Caco-2 (cell line): ENCODE data around the gene TFPT. TPM values are rescaled to one million over a fixed set of nuclear protein-coding genes. Genes with fewer than 3 reads are reported as not detected.

Experiments used
- BruUV-seq: library from RNA; stranded (reverse); fragments of 400-500 nt; replicated peaks from 2 replicates; lab custom pipeline; 2021; lab: Mats Ljungman, UMichigan
- CTCF ChIA-PET: fragments of 300-600 bp; sonication (Branson Sonifier 250); formaldehyde crosslinking; loops from one replicate; lab custom pipeline; 2022; ENCODE audit warnings: antibody characterized with exemption; lab: Charles Lee
- POLR2A ChIA-PET: fragments of 300-600 bp; sonication (Branson Sonifier 250); formaldehyde crosslinking; loops from one replicate; lab custom pipeline; 2022; ENCODE audit warnings: antibody characterized with exemption; lab: Charles Lee
- DNase-seq, 2 experiments: peaks; one replicate each; pipeline versions ENCODE4 v3.0.0 to v3.0.0-alpha.2; 2020 to 2022
- H3K27me3 ChIP-seq: replicated peaks from 2 replicates; pipeline ENCODE4 v1.6.0; 2011; ENCODE audit warnings: low read length; ENCODE audit not compliant: control insufficient read depth, insufficient read depth
- H3K36me3 ChIP-seq: 2 replicates; pipeline ENCODE4 v1.5.1; 2011; ENCODE audit warnings: low read length; ENCODE audit not compliant: control insufficient read depth, insufficient read depth
- H3K4me1 ChIP-seq: fragments of 250-450 bp; sonication (Bioruptor Pico); 2 replicates; pipeline ENCODE4 v1.5.1; 2020; ENCODE audit warnings: mild to moderate bottlenecking
- H3K4me3 ChIP-seq: 2 replicates; pipeline ENCODE4 v1.5.1; 2011; ENCODE audit warnings: low read depth, mild to moderate bottlenecking, control low read depth, low read length
- H3K9me3 ChIP-seq: fragments of 250-450 bp; sonication (Bioruptor Pico); 2 replicates; pipeline ENCODE4 v1.5.1; 2020; ENCODE audit warnings: mild to moderate bottlenecking, moderate library complexity
- H3K27ac Mint-ChIP-seq: one replicate; pipeline ENCODE4 v1.8.0; 2022; ENCODE audit warnings: mixed read lengths; ENCODE audit not compliant: unreplicated experiment
- H3K27me3 Mint-ChIP-seq: one replicate; pipeline ENCODE4 v1.8.0; 2022; ENCODE audit warnings: mixed read lengths; ENCODE audit not compliant: insufficient read depth, unreplicated experiment
- H3K36me3 Mint-ChIP-seq: one replicate; pipeline ENCODE4 v1.8.0; 2022; ENCODE audit warnings: mild to moderate bottlenecking, mixed read lengths; ENCODE audit not compliant: insufficient read depth, unreplicated experiment
- H3K4me1 Mint-ChIP-seq: one replicate; pipeline ENCODE4 v1.8.0; 2022; ENCODE audit warnings: low read depth, mixed read lengths; ENCODE audit not compliant: unreplicated experiment
- H3K4me3 Mint-ChIP-seq: one replicate; pipeline ENCODE4 v1.8.0; 2022; ENCODE audit warnings: mild to moderate bottlenecking, moderate library complexity, mixed read lengths; ENCODE audit not compliant: unreplicated experiment
- H3K9me3 Mint-ChIP-seq: one replicate; pipeline ENCODE4 v1.8.0; 2022; ENCODE audit warnings: mixed read lengths; ENCODE audit not compliant: unreplicated experiment
- CTCF ChIP-seq, 2 experiments: fragments of 200-600 bp in 1 of 2; IDR thresholded peaks; 1 replicate in 1 of 2; 2 replicates in 1 of 2; pipeline versions ENCODE4 v1.5.1 to v1.8.0; 2011 to 2022; ENCODE audit warnings: antibody characterized with exemption in 1 of 2, control low read depth in 1 of 2, inconsistent platforms in 1 of 2, low read depth in 1 of 2, low read length in 1 of 2, mild to moderate bottlenecking in 1 of 2, moderate library complexity in 1 of 2; ENCODE audit not compliant: insufficient read depth in 1 of 2, severe bottlenecking in 1 of 2, unreplicated experiment in 1 of 2
- intact Hi-C: fragments of 100-400 bp; cut with micrococcal nuclease; formaldehyde crosslinking; loops from one replicate; pipeline ENCODE4 v1.10.0; 2022; ENCODE audit not compliant: unreplicated experiment
- total RNA-seq: library from RNA; stranded (reverse); gene quantifications from 2 replicates; pipeline ENCODE4 v1.2.3, GENCODE V29; 2022

Gene TFPT
- total RNA-seq, 1 experiment from 2014 or later: 23.0 TPM

DNA sequence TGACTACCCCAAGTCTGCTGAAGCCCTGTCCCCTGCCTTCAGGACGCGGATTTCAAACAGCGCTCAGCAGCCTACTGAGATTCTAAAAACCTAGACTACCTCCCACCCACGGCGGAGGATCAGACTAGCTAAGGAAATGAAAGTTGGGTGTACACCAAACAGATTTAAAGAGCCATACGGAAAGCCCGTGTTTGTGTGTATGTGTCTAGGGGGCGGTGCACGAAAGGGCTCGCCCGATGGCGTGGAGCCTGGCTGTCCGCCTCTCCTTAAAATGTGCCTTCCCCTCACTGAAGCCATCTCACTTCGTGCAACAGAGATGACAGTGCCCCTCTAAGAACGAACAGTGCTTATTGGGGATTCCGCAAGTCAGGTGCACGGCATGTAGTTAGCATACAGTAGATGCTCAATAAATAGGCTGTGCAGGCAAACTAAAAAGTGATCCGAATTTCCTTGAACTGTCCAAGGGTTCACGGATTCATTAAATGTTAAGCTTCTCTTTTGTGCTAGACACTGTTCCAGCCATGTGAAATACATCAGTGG is 43.4 kb upstream of the TFPT start:
- Mint-ChIP-seq H3K36me3 (peaks cover 76% of the 10 kb centered on the region), H3K27me3 (no peaks in the 10 kb centered on the region), H3K9me3 (no peaks in the 10 kb centered on the region), H3K4me3 (peak overlapping the region; percentile 79), H3K27ac (peak overlapping the region; percentile 87), H3K4me1 (peaks cover 34% of the 10 kb centered on the region)
- no peak for TF ChIP-seq CTCF (IDR thresholded peaks at IDR 0.05; ENCODE audit: insufficient read depth in 1 of 2, low read depth in 1 of 2, low read length in 1 of 2, severe bottlenecking in 1 of 2, unreplicated experiment in 1 of 2)
- CTCF ChIA-PET: interaction anchor here (0.7 to 2.3 kb wide), 6 partner anchors 10 to 30 kb away, joined by 3 to 14 read pairs (median 6); partner anchors contain the start of genes CNOT3, MBOAT7 and TMC4
- H3K9me3 ChIP-seq: no peaks in the 10 kb centered on the region
- intact Hi-C loops: loop anchor here (1.0 kb wide), 2 partner anchors 22 to 30 kb away; partner anchors contain the start of genes CNOT3 and MBOAT7
- POLR2A ChIA-PET: interaction anchor here (0.6 to 3.4 kb wide), 6 partner anchors 14 to 290 kb away, joined by 3 to 30 read pairs (median 4); partner anchors contain the start of genes CNOT3, LENG8, MBOAT7 and PRPF31
- H3K4me1 ChIP-seq: peaks cover 24% of the 10 kb centered on the region
- no peaks in the 10 kb centered on the region for H3K27me3 ChIP-seq
- TSS peak; percentile 69 for BruUV-seq
- DNase-seq: no peak
- 0 out of 2 replicates have a peak, but pooled peaks cover 2% of the 10 kb centered on the region for H3K36me3 ChIP-seq
- H3K4me3 ChIP-seq: peak overlapping the region; percentile 62

GRCh38 chr19:54156953-54157352 is 41.5 kb upstream of the TFPT start:
- Mint-ChIP-seq H3K9me3 (no peaks in the 10 kb centered on the region), H3K4me1 (peaks cover 23% of the 10 kb centered on the region), H3K27ac (peak overlapping the region; percentile 60), H3K4me3 (peak overlapping the region; percentile 41), H3K27me3 (no peaks in the 10 kb centered on the region), H3K36me3 (peaks cover 89% of the 10 kb centered on the region)
- no peak for TF ChIP-seq CTCF (IDR thresholded peaks at IDR 0.05; ENCODE audit: insufficient read depth in 1 of 2, low read depth in 1 of 2, low read length in 1 of 2, severe bottlenecking in 1 of 2, unreplicated experiment in 1 of 2)
- POLR2A ChIA-PET: interaction anchor here (0.7 to 1.2 kb wide), 2 partner anchors 20 to 33 kb away, joined by 3 to 7 read pairs; partner anchors contain the start of genes CNOT3 and MBOAT7
- CTCF ChIA-PET: interaction anchor here (0.7 kb wide), 1 partner anchor 174 kb away, joined by 3 read pairs; no protein-coding TSS in a partner anchor
- Histone ChIP-seq H3K4me1 (peaks cover 20% of the 10 kb centered on the region), H3K27me3 (no peaks in the 10 kb centered on the region), H3K36me3 (peaks cover 7% of the 10 kb centered on the region), H3K9me3 (no peaks in the 10 kb centered on the region), H3K4me3 (no peak overlapping the region)
- no TSS peak for BruUV-seq
- intact Hi-C loops: no loop called here
- DNase-seq: peak in 1 of 2 experiments; percentile 55

DNA sequence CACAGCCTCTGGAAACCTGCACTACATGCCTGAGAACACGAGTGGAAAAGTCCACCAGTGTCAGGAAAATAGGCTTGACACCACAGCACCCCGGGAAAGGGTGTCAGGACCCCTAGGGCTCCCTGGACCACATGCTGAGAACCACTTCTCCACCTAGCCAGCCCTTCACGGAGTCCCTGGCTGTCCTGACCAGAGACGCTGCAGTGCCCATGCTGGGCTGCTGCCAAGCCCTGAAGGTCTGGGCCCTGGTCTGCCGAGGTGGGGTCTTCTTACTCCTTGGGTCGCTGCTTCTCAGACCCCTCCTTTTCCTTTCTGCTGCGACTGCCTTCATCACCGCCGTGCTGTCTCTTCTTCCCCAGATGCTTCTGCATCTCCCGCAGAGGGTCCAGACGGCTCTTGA is 41.0 kb upstream of the TFPT start:
- intact Hi-C loops: no loop called here
- no peaks in the 10 kb centered on the region for H3K27me3 Mint-ChIP-seq
- POLR2A ChIA-PET: interaction anchor here (0.7 to 1.2 kb wide), 2 partner anchors 19 to 33 kb away, joined by 3 to 7 read pairs; partner anchors contain the start of genes CNOT3 and MBOAT7
- peaks cover 23% of the 10 kb centered on the region for H3K4me1 Mint-ChIP-seq
- Histone ChIP-seq H3K4me1 (peaks cover 15% of the 10 kb centered on the region), H3K27me3 (no peaks in the 10 kb centered on the region), H3K9me3 (no peaks in the 10 kb centered on the region), H3K4me3 (no peak overlapping the region), H3K36me3 (peaks cover 8% of the 10 kb centered on the region)
- CTCF ChIA-PET: interaction anchor here (0.7 kb wide), 1 partner anchor 174 kb away, joined by 3 read pairs; no protein-coding TSS in a partner anchor
- DNase-seq: no peak
- H3K4me3 Mint-ChIP-seq: peak overlapping the region; percentile 41
- H3K27ac Mint-ChIP-seq: peak overlapping the region; percentile 60
- TF ChIP-seq CTCF (IDR thresholded peaks at IDR 0.05; ENCODE audit: insufficient read depth in 1 of 2, low read depth in 1 of 2, low read length in 1 of 2, severe bottlenecking in 1 of 2, unreplicated experiment in 1 of 2): no peak
- BruUV-seq: no TSS peak
- no peaks in the 10 kb centered on the region for H3K9me3 Mint-ChIP-seq
- peaks cover 91% of the 10 kb centered on the region for H3K36me3 Mint-ChIP-seq
